Measurements from ENCODE around the gene AFDN. TPM values are rescaled to one million over a fixed set of nuclear protein-coding genes. Genes with fewer than 3 reads are reported as not detected.

AFDN gene
- total and polyA plus RNA-seq, 9 donors = 24.4 to 266 (median 86.6) TPM

GRCh38 chr6:167779993-167780655, 46.6 kb upstream of the AFDN start:
- Histone ChIP-seq H3K27ac (no peak overlapping the region), H3K27me3 (no peaks in the 10 kb centered on the region), H3K4me3 (no peak overlapping the region), H3K4me1 (ENCODE audit: insufficient read depth) (no peaks in the 10 kb centered on the region), H3K9me3 (no peaks in the 10 kb centered on the region), H3K36me3 (no peaks in the 10 kb centered on the region)
- intact Hi-C loops (cut with DNase I) = no loop called here
- no peak for DNase-seq
- TF ChIP-seq, protein P1, sequence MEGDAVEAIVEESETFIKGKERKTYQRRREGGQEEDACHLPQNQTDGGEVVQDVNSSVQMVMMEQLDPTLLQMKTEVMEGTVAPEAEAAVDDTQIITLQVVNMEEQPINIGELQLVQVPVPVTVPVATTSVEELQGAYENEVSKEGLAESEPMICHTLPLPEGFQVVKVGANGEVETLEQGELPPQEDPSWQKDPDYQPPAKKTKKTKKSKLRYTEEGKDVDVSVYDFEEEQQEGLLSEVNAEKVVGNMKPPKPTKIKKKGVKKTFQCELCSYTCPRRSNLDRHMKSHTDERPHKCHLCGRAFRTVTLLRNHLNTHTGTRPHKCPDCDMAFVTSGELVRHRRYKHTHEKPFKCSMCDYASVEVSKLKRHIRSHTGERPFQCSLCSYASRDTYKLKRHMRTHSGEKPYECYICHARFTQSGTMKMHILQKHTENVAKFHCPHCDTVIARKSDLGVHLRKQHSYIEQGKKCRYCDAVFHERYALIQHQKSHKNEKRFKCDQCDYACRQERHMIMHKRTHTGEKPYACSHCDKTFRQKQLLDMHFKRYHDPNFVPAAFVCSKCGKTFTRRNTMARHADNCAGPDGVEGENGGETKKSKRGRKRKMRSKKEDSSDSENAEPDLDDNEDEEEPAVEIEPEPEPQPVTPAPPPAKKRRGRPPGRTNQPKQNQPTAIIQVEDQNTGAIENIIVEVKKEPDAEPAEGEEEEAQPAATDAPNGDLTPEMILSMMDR (IDR thresholded peaks at IDR 0.05) = no peak
- TF ChIP-seq POLR2A (IDR thresholded peaks at IDR 0.05) = no peak
- no peak for TF ChIP-seq EP300 (IDR thresholded peaks at IDR 0.05)
- WGBS, 3 donors = 80 to 93% (median 87%) methylated on average over 15 of the region's 15 CpGs

- Histone ChIP-seq H3K36me3 (no peaks in the 10 kb centered on the region), H3K27me3 (no peaks in the 10 kb centered on the region), H3K4me1 (ENCODE audit: insufficient read depth) (no peaks in the 10 kb centered on the region), H3K27ac (no peak overlapping the region), H3K4me3 (no peak overlapping the region), H3K9me3 (no peaks in the 10 kb centered on the region)
- TF ChIP-seq POLR2A (IDR thresholded peaks at IDR 0.05) (no peak), EP300 (IDR thresholded peaks at IDR 0.05) (no peak)
- TF ChIP-seq, protein P1 (IDR thresholded peaks at IDR 0.05) = no peak
- intact Hi-C loops (cut with DNase I) = no loop called here
- DNase-seq = no peak
- whole genome bisulfite sequencing, 3 donors = 78 to 86% (median 82%) methylated on average over 15 of the region's 15 CpGs
Measured at GRCh38 chr6:167781066-167781767, 45.5 kb upstream of the AFDN start.

DNA sequence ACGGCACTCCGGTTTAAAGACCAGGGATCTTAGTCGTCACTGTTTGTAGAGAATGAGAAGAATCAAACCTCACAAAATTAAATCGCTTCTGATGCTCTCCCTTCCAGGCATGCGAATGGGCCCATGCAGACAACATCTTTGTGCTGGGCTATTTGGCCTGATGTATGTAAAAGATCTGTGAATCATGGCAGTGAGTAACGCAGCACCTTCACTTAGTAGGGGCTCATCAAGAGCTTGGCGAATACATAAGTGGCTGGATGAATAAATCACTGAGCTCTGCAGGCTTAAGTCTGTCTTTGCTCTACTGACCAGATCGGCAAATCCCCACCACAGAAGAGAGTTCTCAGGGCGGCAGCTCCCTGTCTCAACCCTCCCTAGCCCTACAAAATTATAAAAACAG, 44.8 kb upstream of the AFDN start:
- H3K9me3 ChIP-seq = no peaks in the 10 kb centered on the region
- TF ChIP-seq, protein P1 (IDR thresholded peaks at IDR 0.05) = no peak
- TF ChIP-seq EP300 (IDR thresholded peaks at IDR 0.05) (no peak), POLR2A (IDR thresholded peaks at IDR 0.05) (no peak)
- no peaks in the 10 kb centered on the region for H3K36me3 ChIP-seq
- DNase-seq = no peak
- intact Hi-C loops (cut with DNase I) = no loop called here
- WGBS, 3 donors = 92 to 95% (median 94%) methylated on average over 9 of the region's 9 CpGs
- H3K4me3 ChIP-seq = no peak overlapping the region
- no peaks in the 10 kb centered on the region for H3K27me3 ChIP-seq
- peaks cover under 1% of the 10 kb centered on the region for H3K4me1 ChIP-seq (ENCODE audit: insufficient read depth)
- H3K27ac ChIP-seq = no peak overlapping the region

DNA sequence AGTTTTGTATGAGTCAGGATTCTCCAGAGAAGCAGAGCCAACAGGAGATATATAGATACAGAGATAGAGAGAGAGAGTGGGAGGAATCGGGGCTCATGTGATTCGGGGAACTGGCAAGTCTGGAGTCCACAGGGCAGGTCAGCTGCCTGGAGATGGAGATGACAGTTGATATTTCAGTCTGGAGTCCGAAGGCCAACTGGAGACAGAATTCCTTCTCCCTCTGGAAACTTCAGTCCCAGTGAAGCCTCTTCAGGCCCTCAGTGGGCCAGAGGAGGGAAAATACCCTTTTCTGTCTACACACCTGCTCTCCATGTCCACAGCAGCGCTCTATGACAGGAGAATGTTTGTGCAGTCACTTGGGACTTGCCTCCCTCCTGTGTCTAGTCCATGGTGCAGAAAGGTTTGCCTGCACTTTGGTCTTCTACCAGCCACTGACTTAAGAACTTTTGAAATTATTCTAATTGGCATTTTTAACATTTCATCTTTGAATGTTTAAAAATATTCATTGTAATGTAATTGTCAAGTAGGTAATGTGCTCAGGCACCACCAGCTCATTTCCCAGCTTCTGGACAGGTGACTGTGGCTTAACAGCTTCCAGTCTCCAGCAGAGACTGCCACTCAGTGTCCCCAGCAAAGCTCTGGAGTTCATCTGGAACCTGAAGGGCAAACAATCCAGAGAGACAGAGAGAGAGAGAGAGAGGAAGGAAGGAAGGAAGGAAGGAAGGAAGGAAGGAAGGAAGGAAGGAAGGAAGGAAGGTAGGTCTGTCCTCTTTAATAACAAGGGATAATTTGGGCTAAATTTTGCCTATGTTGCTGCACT, 43.8 kb upstream of the AFDN start:
- DNase-seq = no peak
- peaks cover 1% of the 10 kb centered on the region for H3K4me1 ChIP-seq (ENCODE audit: insufficient read depth)
- H3K27me3 ChIP-seq = no peaks in the 10 kb centered on the region
- TF ChIP-seq POLR2A (IDR thresholded peaks at IDR 0.05) = no peak
- TF ChIP-seq EP300 (IDR thresholded peaks at IDR 0.05) = no peak
- TF ChIP-seq, protein P1 (IDR thresholded peaks at IDR 0.05) = no peak
- intact Hi-C loops (cut with DNase I) = no loop called here
- no peaks in the 10 kb centered on the region for H3K36me3 ChIP-seq
- H3K27ac ChIP-seq = no peak overlapping the region
- H3K9me3 ChIP-seq = no peaks in the 10 kb centered on the region
- H3K4me3 ChIP-seq = no peak overlapping the region
- 89 to 97% (median 94%) methylated on average over 4 of the region's 4 CpGs for WGBS, 3 donors
